Amniotic epithelial cell (primary cell): ENCODE data around the gene VAPB.

Experiments used
- DNase-seq: peaks from one replicate; pipeline ENCODE4 v3.0.0-alpha.2; 2010; ENCODE audit warnings: low read depth

Gene VAPB

DNA sequence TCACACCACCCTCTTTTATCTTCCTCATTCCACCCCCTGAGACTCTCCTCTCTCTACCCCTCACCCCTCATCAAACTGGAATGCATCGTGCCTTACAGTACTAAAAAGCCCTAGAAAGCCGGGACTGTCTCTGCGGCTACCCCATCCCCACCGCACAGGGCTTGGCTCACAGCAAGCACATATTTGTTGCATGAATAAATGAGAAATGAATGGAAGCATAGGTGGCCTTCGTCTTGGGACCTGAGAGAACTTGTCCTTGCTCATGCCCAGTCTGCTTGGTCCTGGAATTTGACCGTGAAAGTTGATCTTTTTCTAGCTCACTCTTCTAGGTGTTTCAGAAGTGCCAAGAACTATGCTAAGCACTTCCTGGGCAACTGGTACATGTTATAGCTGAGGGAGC lies 72.9 kb downstream of the VAPB start:
- no peak for DNase-seq

- DNase-seq = no peak
Measured at GRCh38 chr20:58463256-58463655, 74.2 kb downstream of the VAPB start.

DNA sequence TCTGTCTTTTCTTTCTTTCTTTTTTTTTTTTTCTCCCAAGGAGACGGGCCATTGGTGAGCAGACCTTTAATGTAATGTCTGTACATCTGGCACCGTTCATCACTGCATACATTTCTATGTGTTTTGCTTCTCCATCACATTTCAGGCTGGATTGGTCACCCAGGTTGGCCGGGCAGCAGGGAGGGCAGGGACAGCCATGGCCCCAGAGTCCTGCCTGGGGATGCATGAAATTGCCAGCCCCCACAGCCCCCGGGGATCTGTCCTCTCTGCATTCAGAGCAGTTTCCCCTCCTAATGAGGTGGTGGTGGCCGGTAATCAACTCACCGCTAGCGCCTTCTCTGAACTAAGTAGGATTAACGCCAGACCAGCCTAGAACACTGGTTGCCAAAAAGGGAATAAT lies 75.8 kb downstream of the VAPB start:
- no peak for DNase-seq

DNA sequence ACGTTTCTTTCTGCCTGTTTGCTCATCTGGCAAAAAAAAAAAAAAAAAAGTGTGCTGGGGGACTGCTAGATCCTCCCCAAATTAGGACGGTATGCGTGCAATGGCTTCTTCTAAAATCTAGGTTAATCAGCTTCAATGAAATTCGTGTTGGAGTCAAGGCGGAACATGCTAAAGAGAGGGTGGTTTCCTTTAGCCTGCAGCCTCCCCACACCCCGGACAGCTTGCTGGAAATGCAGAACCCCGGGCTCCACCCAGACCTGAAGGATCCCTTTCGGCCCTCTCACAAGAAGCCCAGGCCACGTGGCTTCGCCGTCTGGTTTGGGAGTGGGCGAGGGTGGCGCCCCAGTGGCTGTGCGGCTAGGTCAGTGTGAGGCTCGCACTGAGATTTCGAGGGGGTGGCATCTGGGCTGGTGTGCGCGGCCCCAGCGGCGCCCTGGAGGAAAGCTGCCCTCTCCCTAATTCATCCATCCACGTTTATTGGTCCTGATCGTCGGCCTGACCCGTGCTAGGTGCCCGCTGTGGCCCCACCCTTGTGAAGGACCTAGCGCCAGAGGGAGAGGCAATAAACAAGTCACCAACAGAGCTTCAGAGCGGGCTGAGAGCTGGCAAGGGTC lies 77.2 kb downstream of the VAPB start:
- DNase-seq = no peak

DNA sequence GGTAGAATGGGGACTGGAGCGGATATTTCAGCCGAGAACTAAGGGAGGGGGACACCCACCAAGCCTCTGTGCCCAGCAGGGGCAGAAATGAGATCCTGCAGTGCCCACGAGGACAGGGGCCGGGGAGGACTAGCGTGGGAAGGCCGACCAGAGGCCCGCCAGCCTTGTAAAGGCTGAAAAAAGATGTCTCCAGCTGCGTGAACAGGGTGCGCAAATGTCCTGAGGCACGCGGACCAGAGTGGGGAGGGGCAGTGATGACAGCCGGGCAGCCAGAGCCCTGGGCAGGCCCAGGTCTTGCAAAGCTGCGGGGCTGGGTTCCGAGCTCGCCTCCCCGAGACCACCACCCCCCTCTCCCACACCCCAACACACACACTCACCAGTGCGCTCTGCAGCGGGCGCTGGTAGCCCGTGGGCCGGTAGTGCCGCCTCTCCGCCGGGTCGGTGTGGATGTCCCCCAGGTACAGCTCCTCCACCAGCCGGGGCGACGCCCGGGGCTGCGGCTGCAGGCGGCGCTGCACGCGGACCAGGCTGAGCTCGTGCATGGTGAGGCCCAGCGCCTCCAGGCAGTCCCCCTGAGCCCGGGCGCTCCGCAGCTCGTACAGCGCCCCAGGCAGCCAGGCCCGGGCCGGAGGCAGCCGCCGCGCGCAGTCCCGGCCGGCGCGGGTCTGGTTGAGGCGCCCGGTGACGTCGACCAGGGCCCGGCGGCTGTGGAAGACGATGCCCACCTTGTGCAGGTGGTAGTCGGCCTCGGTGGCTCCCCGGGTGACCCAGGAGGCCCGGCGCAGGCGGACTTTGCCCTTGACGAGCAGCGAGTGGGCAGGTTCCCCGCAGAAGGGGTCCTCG lies 77.9 kb downstream of the VAPB start:
- no peak for DNase-seq

GRCh38 chr20:58467572-58468527 lies 78.8 kb downstream of the VAPB start:
- peak; percentile 38 for DNase-seq

DNA sequence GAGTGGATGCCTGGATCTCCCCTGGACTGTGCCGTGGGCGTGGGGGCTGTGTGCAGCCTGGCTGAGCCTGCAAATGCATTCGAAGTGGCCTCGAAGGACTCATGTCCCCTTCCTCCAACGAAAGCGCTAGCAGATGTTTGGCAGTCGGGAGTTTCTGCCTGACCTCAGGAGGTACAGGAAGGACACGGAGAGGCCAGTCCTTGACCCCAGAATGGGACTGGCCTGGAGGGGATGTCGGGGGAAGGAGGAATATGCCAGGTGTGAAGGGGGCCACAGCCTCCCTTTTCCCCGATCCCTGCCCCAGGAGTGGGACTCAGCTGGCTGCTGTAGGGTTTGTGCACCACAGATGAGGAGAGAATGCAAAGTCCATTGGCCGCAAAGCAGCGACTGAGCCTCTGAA lies 80.6 kb downstream of the VAPB start:
- no peak for DNase-seq

- DNase-seq = no peak
Measured at GRCh38 chr20:58470336-58471192, 81.5 kb downstream of the VAPB start.

GRCh38 chr20:58471193-58472164 lies 82.5 kb downstream of the VAPB start:
- no peak for DNase-seq

- no peak for DNase-seq
Measured at GRCh38 chr20:58472273-58473018, 83.4 kb downstream of the VAPB start.

DNA sequence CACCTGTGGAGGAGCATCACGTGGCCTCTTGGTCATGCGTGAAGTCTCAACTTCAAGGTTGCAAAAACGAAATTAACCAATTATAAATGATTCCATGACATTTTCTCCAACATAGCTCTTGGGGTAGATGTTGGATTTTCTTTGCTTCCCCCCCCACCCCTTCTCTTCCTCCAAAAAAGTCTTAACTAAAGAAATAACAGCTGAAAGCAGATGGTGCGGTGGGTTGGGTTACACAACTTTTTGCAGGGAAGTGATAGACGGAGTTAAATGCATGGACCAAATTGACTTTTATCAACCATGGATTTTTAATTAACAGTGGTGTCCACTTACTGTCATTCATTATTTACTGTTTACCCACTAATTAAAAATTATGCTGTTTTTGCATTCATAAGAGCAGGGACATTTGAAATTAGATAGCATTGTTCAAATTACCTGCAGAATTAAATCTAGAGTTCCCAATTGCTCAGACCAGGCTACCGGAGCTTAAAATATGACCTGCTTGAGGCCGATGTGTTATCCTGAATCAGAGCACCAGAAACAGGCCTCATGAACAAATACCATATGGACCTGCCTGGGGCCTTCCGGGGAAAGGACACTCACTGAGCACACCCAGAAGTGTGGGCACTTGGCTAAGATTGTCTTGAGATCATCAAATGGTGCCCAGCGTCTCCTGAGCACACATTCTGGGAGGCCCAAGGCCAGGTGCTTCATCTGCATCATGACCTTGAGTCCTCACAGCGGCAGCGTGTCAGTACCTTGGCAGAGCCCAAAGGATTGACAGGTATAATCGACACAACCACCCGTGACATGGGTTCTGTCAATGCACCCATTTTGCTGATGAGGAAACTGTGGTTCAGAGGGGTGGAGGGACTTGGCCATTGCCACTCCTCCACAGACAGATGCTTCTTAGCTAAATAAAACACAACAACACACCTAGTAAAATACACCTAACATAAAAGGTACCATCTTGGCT lies 84.7 kb downstream of the VAPB start:
- DNase-seq = no peak

- no peak for DNase-seq
Measured at GRCh38 chr20:58475466-58475865, 86.4 kb downstream of the VAPB start.

DNA sequence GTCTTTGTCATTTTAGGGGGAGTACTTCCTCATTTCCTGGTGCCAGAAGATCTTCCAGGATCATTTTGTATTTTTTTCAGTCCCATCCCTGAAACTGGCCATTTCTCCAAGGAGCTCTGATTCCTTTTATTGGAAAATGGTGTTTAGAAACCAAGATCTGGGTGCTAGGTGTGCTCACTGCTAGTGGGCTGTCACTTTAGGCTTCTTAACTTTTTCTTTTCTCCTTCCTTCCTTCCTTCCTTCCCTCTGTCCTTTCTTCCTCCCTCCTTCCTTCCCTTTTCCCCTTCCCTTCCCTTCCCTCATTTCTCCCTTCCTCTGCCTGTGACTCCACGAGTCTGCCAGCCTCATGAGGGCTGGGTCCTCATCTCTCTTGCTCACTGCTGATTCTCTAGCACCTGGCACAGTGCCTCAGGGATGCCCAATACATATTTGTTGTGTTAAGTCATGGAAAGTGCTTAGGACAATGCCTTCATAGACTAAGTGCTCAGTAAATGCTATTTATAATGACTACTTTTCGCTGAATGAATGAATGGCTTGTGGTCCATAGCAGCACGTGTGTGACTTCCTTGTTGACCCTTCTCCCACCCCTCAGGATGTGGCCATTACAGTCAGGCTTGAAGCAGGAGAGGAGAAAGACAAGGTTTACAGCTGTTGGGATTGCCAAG lies 89.2 kb downstream of the VAPB start:
- DNase-seq = peak; percentile 5

DNA sequence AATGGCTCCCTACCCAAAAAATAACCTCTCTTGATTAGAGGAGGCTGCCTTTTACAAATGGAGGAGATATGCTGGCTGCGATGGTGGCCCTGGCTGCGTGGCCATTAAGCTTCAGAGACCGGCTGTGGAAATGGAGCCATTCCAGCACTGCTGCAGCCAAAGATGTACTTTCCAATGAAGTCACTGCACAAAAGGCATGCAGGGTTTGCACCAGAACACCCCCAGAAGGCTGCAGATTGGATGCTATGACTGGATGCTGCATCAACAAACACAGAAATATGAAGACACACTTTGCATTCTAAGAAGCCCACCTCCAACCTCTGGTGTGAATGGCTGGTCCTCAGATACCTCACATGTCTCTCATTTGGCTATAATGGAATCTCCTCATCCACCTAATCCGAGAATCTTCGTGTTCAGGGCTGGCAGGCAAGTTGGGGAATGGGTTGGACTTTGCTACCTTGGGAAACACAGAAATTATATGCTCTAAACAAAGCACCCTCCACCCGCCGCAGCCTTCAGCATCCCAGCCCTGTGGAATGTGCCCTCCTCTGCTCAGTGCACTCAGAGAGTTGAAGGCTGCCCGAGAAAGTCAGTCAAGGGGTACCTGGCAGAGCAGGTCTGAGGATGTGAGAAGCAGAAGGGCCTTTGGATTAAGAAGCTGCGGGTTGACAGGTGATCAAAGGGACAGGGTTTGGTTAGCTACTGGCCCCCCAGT lies 90.9 kb downstream of the VAPB start:
- no peak for DNase-seq

- no peak for DNase-seq
Measured at GRCh38 chr20:58480551-58481336, 91.7 kb downstream of the VAPB start.

DNA sequence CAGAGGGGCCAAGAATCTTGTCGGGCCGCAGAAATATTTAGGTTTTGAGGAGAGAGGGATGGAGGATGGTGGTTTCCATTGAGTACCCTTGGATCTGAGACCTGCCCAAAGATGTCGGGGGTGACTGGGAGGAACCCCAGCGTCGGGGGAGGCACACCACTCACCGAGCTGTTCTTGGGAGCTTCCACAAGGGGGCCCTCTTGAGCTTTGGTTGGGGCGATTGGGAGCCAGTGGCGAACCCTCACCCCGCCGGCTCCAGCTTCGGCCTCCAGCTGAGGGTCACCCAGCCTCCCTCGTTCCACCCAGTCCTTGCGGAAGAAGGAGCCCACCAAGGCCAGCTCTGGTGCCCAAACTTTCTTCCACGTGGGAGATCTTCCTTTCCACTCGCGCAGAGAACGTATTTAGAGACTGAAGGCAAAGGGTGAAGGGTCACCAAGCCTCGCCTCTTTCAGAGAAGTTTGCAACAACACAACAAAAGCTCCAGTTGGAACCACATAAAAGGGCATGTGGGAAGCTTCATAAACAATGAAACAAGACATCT lies 92.5 kb downstream of the VAPB start:
- peak; percentile 45 for DNase-seq
